PC-3 (cell line): ENCODE data around the gene ADGRD1. TPM values are rescaled to one million over a fixed set of nuclear protein-coding genes. Genes with fewer than 3 reads are reported as not detected.

ENCODE experiments used
- ATAC-seq: fragments of 200-7000 bp; cut with Tn5 transposase; 2 replicates; pipeline ENCODE4 v1.9.1; 2020; ENCODE audit warnings: mild to moderate bottlenecking, moderate library complexity
- BruUV-seq: library from RNA; stranded (reverse); fragments of 400-500 nt; replicated peaks from 2 replicates; lab custom pipeline; 2021; lab: Mats Ljungman, UMichigan
- CTCF ChIA-PET: fragments of 300-600 bp; sonication (Branson Sonifier 250); formaldehyde crosslinking; loops from one replicate; lab custom pipeline; 2022; ENCODE audit warnings: antibody characterized with exemption; lab: Charles Lee
- POLR2A ChIA-PET: fragments of 300-600 bp; sonication (Branson Sonifier 250); formaldehyde crosslinking; loops from one replicate; lab custom pipeline; 2022; ENCODE audit warnings: antibody characterized with exemption; ENCODE audit not compliant: unreplicated experiment; lab: Charles Lee
- DNase-seq: peaks from one replicate; pipeline ENCODE4 v3.0.0-alpha.2; 2015
- H2AFZ ChIP-seq: fragments of 300-600 bp; sonication (generic); 2 replicates; pipeline ENCODE4 v1.6.0; 2016; ENCODE audit warnings: antibody characterized with exemption, low read length
- H3F3A ChIP-seq: fragments of 300-600 bp; sonication (generic); one replicate; pipeline ENCODE4 v1.6.0; 2017; ENCODE audit warnings: antibody characterized with exemption, low read length, control low read depth, mild to moderate bottlenecking; ENCODE audit not compliant: unreplicated experiment
- H3K27ac ChIP-seq: fragments of 300-600 bp; sonication (generic); 2 replicates; pipeline ENCODE4 v1.5.1; 2016; ENCODE audit warnings: mild to moderate bottlenecking, low read length
- H3K27me3 ChIP-seq: fragments of 300-600 bp; sonication (generic); 2 replicates; pipeline ENCODE4 v1.6.1; 2016; ENCODE audit warnings: low read length, mixed read lengths
- H3K36me3 ChIP-seq: fragments of 300-600 bp; sonication (generic); 2 replicates; pipeline ENCODE4 v1.6.1; 2016; ENCODE audit warnings: low read depth, mixed run types, low read length, mixed read lengths
- H3K4me1 ChIP-seq: fragments of 300-600 bp; sonication (generic); 2 replicates; pipeline ENCODE4 v1.5.1; 2016; ENCODE audit warnings: low read length; ENCODE audit not compliant: insufficient read depth
- H3K4me2 ChIP-seq: fragments of 300-600 bp; sonication (generic); 2 replicates; pipeline ENCODE4 v1.6.0; 2016; ENCODE audit warnings: low read length
- H3K4me3 ChIP-seq: fragments of 300-600 bp; sonication (generic); 2 replicates; pipeline ENCODE4 v1.5.1; 2016; ENCODE audit warnings: mild to moderate bottlenecking, low read length, mixed read lengths
- H3K79me2 ChIP-seq: fragments of 300-600 bp; sonication (generic); 2 replicates; pipeline ENCODE4 v1.6.1; 2017; ENCODE audit warnings: low read length, mixed read lengths
- H3K9ac ChIP-seq: fragments of 300-600 bp; sonication (generic); 2 replicates; pipeline ENCODE4 v1.6.0; 2016; ENCODE audit warnings: mild to moderate bottlenecking, low read length
- H3K9me2 ChIP-seq: fragments of 300-600 bp; sonication (generic); replicated peaks from 2 replicates; pipeline ENCODE4 v1.6.1; 2016; ENCODE audit warnings: mixed run types, low read length, mixed read lengths
- H3K9me3 ChIP-seq: fragments of 300-600 bp; sonication (generic); 2 replicates; pipeline ENCODE4 v1.6.1; 2016; ENCODE audit warnings: low read length, mixed read lengths
- H4K20me1 ChIP-seq: fragments of 300-600 bp; sonication (generic); 2 replicates; pipeline ENCODE4 v1.6.1; 2016; ENCODE audit warnings: low read length, mixed read lengths
- EZH2 ChIP-seq: fragments of 300-600 bp; sonication (generic); IDR thresholded peaks from one replicate; pipeline ENCODE4 v1.6.1; 2017; ENCODE audit warnings: antibody characterized with exemption, mild to moderate bottlenecking, low read length; ENCODE audit not compliant: unreplicated experiment
- EZH2phosphoT487 ChIP-seq: fragments of 300-600 bp; sonication (generic); IDR thresholded peaks from 2 replicates; pipeline ENCODE4 v1.6.1; 2018; ENCODE audit warnings: mild to moderate bottlenecking, antibody characterized with exemption, low read length, borderline replicate concordance
- intact Hi-C: fragments of 100-400 bp; cut with micrococcal nuclease; formaldehyde crosslinking; loops from 2 replicates; pipeline ENCODE4 v1.9.0; 2023
- total RNA-seq: library from RNA; depleted of rRNA; stranded (reverse); fragments of >200 nt; gene quantifications from 2 replicates; pipeline ENCODE4 v1.2.3, GENCODE V29; 2014
- TF ChIP-seq, protein P1 (sequence below): fragments of 300-600 bp; sonication (generic); conservative IDR thresholded peaks from 2 replicates; pipeline ENCODE4 v1.5.1; 2017; ENCODE audit warnings: antibody characterized with exemption, low read depth, mild to moderate bottlenecking, low read length

The ADGRD1 gene
- total RNA-seq, 1 experiment from 2014 or later: 0.18 TPM

DNA sequence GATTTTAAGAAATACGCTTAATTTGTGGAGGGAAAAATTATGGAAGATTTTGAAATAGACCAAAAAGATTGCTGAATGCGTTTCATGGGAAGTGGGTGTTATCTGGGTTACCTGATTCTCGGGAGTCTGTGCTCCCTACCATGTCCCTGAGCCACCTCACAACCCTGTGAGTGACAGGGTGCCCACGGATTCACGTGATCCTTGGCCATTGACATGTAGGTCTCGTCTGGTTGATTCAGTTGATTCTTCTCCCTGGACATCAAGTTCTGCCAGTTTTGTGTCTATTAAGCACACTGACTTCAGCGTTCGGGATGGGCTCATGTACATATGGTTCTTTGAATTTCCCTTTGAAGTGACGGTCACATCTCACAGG lies 101.4 kb downstream of the ADGRD1 start:
- Histone ChIP-seq H3K9me3 (no peaks in the 10 kb centered on the region), H3K4me1 (no peaks in the 10 kb centered on the region), H3K4me2 (no peak overlapping the region), H3K9me2 (no peaks in the 10 kb centered on the region), H3K4me3 (no peak overlapping the region), H3K9ac (no peak overlapping the region), H4K20me1 (no peaks in the 10 kb centered on the region), H2AFZ (no peak overlapping the region), H3F3A (no peaks in the 10 kb centered on the region), H3K36me3 (no peaks in the 10 kb centered on the region), H3K27me3 (peaks cover 99% of the 10 kb centered on the region), H3K27ac (no peak overlapping the region), H3K79me2 (no peaks in the 10 kb centered on the region)
- intact Hi-C loops: no loop called here
- DNase-seq (no peak), ATAC-seq (no peak)
- POLR2A ChIA-PET: no interaction called here
- no TSS peak for BruUV-seq
- TF ChIP-seq, protein P1, sequence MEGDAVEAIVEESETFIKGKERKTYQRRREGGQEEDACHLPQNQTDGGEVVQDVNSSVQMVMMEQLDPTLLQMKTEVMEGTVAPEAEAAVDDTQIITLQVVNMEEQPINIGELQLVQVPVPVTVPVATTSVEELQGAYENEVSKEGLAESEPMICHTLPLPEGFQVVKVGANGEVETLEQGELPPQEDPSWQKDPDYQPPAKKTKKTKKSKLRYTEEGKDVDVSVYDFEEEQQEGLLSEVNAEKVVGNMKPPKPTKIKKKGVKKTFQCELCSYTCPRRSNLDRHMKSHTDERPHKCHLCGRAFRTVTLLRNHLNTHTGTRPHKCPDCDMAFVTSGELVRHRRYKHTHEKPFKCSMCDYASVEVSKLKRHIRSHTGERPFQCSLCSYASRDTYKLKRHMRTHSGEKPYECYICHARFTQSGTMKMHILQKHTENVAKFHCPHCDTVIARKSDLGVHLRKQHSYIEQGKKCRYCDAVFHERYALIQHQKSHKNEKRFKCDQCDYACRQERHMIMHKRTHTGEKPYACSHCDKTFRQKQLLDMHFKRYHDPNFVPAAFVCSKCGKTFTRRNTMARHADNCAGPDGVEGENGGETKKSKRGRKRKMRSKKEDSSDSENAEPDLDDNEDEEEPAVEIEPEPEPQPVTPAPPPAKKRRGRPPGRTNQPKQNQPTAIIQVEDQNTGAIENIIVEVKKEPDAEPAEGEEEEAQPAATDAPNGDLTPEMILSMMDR: no peak
- TF ChIP-seq EZH2phosphoT487 (no peak), EZH2 (no peak)
- CTCF ChIA-PET: no interaction called here

DNA sequence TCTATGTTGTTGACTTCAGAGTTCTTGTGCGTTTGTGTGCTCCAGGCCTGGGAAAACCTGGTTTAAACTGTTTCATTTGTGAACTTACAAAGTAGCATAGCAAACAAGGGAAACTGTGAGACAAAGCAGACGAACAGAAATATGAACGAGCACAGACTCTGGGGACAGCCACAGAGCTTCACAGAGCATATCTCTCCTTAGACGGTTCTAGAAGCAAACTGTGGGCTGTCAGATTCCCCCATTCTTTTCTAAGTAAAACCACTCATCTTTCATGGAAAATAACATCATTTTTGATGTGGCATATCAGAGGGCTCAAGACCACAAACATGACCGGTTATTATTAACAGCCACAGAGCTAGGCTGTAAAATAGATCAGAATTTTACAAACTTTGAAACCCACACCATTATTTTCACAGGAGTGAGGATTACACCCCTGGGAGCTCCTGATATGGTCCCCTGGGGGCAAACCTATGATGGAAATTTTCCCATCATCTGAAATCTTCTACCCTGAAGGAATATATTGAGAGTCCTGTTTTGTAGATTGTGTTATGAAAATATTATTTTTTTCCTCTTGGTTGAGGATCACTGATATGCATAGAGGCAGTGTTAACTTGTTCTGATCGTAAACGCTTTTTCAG lies 102.0 kb downstream of the ADGRD1 start:
- intact Hi-C loops: no loop called here
- DNase-seq: no peak
- POLR2A ChIA-PET: no interaction called here
- no TSS peak for BruUV-seq
- Histone ChIP-seq H3K9me3 (no peaks in the 10 kb centered on the region), H3K36me3 (no peaks in the 10 kb centered on the region), H3K9ac (no peak overlapping the region), H3K9me2 (no peaks in the 10 kb centered on the region), H4K20me1 (no peaks in the 10 kb centered on the region), H3K4me3 (no peak overlapping the region), H3K4me1 (no peaks in the 10 kb centered on the region), H3K27me3 (peaks cover 99% of the 10 kb centered on the region), H3F3A (no peaks in the 10 kb centered on the region), H3K4me2 (no peak overlapping the region), H3K27ac (no peak overlapping the region), H2AFZ (no peak overlapping the region), H3K79me2 (no peaks in the 10 kb centered on the region)
- CTCF ChIA-PET: no interaction called here
- TF ChIP-seq EZH2phosphoT487 (no peak), EZH2 (no peak)
- TF ChIP-seq, protein P1: no peak
- no peak for ATAC-seq

DNA sequence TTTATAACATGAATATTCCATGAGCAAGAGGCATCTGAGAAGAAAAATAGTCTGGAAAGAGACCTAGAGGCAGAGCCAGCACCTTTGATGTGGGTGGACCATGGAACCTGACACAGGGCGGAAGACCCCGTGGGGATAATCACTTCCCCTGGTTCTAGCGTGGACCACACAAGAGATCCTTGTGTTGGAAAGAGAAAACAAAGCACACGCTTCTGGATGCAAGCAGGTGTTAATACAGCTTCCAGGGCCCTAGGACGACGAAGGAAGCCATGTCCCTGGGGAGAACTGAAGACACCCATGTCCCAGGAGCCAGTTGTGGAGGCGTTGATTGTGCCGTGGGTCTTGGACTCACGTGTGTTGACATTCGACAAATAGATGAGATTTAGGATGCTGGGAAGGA lies 102.9 kb downstream of the ADGRD1 start:
- H4K20me1 ChIP-seq: no peaks in the 10 kb centered on the region
- H3K4me3 ChIP-seq: no peak overlapping the region
- H2AFZ ChIP-seq: no peak overlapping the region
- no peaks in the 10 kb centered on the region for H3K4me1 ChIP-seq
- BruUV-seq: no TSS peak
- H3K27ac ChIP-seq: no peak overlapping the region
- ChIA-PET CTCF (no interaction called here), POLR2A (no interaction called here)
- H3K9ac ChIP-seq: no peak overlapping the region
- no peaks in the 10 kb centered on the region for H3K36me3 ChIP-seq
- H3K79me2 ChIP-seq: no peaks in the 10 kb centered on the region
- TF ChIP-seq EZH2 (no peak), EZH2phosphoT487 (no peak)
- TF ChIP-seq, protein P1: no peak
- ATAC-seq: no peak
- DNase-seq: no peak
- intact Hi-C loops: no loop called here
- peaks cover 99% of the 10 kb centered on the region for H3K27me3 ChIP-seq
- H3K9me2 ChIP-seq: no peaks in the 10 kb centered on the region
- H3K4me2 ChIP-seq: no peak overlapping the region
- no peaks in the 10 kb centered on the region for H3F3A ChIP-seq
- H3K9me3 ChIP-seq: no peaks in the 10 kb centered on the region
